SK-N-MC (cell line): ENCODE measurements around the gene HSD11B2.

ENCODE experiments used
- EZH2 ChIP-seq: fragments of 200-600 bp; sonication (generic); IDR thresholded peaks from one replicate; pipeline ENCODE4 v1.6.1; 2017; ENCODE audit warnings: antibody characterized with exemption
- POLR2AphosphoS5 ChIP-seq: IDR thresholded peaks from 2 replicates; pipeline ENCODE4 v1.6.1; 2012; ENCODE audit warnings: mild to moderate bottlenecking, low read depth, low read length, borderline replicate concordance

DNA sequence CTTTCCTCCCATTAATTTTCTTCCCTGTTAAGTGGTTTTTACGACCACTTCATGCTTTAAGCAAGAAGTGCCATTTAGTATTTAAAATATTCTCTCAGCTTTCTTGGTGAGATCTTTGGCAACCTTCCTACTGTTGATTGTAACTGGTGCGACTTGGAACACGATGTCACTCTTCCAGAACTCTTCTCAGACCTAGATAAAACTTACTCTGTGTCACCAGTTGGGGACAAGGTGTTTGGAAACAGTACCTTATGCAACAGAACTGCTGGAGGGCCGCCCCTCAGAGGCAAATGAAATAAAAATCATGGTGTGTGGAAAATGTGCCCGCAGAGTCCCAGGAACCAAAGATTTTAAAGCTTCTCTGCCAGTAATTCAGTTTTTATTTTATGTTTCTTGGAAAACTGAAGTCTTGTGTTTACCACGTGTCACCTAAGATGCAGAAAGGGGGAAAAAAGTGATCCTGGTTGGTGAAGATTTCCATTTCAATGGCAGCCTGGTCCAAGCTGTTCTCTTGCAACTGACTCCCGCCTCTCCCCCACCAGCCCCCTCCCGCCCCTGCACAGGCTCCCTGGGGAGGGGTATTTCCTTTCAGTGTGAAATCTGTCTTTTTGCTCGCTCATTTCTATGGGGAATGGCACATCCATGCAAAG is 7.2 kb upstream of the HSD11B2 start:
- no peak for TF ChIP-seq EZH2
- no peak for TF ChIP-seq POLR2AphosphoS5
